ENCODE measurements around the gene KNOP1. TPM values are rescaled to one million over a fixed set of nuclear protein-coding genes. Genes with fewer than 3 reads are reported as not detected.

Gene KNOP1
- total RNA-seq, 6 experiments from 2014 or later, result 3.4 to 9.4 (median 7.3) TPM

DNA sequence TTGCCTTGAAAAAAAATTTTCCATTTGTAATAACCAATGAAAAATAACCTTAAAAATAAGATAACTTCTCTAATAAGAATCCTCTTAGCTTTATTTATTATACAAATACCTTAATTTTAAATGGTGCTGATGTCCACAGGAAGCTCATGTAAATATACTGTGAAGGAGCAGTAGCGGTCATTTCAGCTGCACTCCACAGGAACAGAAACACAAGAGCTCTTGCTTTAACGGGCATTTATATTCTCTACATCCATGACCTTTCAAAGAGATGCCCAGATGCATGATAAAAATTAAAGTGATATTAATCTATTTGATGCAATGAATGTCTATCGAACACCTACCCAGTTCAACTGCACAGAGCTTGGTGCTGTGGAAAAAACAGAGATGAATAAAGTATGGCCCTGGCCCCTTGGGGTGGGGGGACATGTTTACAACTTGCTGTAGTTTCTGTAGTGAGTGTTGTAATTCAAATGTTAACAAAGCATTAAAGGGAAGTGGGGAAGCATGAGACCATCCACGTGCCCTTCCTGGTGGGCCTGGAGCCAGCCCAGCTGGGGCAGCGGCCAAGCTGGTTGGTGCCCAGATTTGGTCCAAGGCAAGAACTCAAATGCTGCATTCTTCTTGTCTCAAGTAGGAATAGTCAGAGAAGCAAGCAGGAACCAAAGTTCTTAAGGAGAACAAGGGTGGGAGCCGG, 48.0 kb upstream of the KNOP1 start:
- WGBS (ENCODE audit: insufficient coverage, low coverage, low lambda C conversion rate, missing lambda C conversion rate), result 74% methylated on average over 5 of the region's 6 CpGs
- intact Hi-C loops (cut with DNase I), result no loop called here
- H3K9me3 ChIP-seq, result no peaks in the 10 kb centered on the region
- DNase-seq (peak; percentile 45 to 65 (median 53)), ATAC-seq (peak; percentile 38 to 63 (median 56))
- H3K27ac ChIP-seq, result no peak overlapping the region
- H3K4me1 ChIP-seq, result no peaks in the 10 kb centered on the region
- no peaks in the 10 kb centered on the region for H3K27me3 ChIP-seq
- TF ChIP-seq, protein P1, sequence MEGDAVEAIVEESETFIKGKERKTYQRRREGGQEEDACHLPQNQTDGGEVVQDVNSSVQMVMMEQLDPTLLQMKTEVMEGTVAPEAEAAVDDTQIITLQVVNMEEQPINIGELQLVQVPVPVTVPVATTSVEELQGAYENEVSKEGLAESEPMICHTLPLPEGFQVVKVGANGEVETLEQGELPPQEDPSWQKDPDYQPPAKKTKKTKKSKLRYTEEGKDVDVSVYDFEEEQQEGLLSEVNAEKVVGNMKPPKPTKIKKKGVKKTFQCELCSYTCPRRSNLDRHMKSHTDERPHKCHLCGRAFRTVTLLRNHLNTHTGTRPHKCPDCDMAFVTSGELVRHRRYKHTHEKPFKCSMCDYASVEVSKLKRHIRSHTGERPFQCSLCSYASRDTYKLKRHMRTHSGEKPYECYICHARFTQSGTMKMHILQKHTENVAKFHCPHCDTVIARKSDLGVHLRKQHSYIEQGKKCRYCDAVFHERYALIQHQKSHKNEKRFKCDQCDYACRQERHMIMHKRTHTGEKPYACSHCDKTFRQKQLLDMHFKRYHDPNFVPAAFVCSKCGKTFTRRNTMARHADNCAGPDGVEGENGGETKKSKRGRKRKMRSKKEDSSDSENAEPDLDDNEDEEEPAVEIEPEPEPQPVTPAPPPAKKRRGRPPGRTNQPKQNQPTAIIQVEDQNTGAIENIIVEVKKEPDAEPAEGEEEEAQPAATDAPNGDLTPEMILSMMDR (IDR thresholded peaks at IDR 0.05), result no peak
- no peak for TF ChIP-seq POLR2A (IDR thresholded peaks at IDR 0.05)
- no peak overlapping the region for H3K4me3 ChIP-seq
- no peaks in the 10 kb centered on the region for H3K36me3 ChIP-seq

DNA sequence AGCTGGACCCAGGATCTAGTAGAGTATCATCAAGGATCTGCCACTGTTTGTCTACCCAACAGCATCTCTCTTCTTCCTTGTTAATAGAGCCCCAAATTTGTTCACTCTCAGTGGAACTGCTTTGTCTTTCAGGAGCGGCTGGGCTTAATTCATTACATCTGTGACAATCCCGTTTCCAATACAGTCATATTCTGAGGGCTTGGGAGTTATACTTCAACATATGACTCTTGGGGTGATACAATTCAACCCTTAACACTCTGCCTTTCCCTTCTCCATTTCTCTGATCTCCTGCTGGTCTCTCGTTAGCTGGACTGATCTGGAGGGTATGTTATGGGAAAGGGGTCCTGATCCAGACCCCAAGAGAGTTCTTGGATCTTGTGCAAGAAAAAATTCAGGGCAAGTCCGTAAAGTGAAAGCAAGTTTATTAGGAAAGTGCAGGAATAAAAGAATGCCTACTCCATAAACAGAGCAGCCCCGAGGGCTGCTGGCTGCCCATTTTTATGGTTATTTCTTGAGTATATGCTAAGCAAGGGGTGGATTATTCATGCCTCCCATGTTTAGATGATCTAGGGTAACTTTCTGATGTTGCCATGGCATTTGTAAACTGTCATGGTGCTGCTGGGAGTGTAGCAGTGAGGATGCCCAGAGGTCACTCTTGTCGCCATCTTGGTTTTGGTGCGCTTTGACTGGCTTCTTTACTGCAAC, 42.5 kb upstream of the KNOP1 start:
- DNase-seq (no peak), ATAC-seq (no peak)
- Histone ChIP-seq H3K27me3 (no peaks in the 10 kb centered on the region), H3K27ac (no peak overlapping the region), H3K36me3 (no peaks in the 10 kb centered on the region), H3K4me3 (no peak overlapping the region), H3K9me3 (no peaks in the 10 kb centered on the region), H3K4me1 (no peaks in the 10 kb centered on the region)
- 88% methylated on average over 7 of the region's 7 CpGs for WGBS (ENCODE audit: insufficient coverage, low coverage, low lambda C conversion rate, missing lambda C conversion rate)
- no peak for TF ChIP-seq POLR2A (IDR thresholded peaks at IDR 0.05)
- TF ChIP-seq, protein P1 (IDR thresholded peaks at IDR 0.05), result no peak
- intact Hi-C loops (cut with DNase I), result no loop called here

DNA sequence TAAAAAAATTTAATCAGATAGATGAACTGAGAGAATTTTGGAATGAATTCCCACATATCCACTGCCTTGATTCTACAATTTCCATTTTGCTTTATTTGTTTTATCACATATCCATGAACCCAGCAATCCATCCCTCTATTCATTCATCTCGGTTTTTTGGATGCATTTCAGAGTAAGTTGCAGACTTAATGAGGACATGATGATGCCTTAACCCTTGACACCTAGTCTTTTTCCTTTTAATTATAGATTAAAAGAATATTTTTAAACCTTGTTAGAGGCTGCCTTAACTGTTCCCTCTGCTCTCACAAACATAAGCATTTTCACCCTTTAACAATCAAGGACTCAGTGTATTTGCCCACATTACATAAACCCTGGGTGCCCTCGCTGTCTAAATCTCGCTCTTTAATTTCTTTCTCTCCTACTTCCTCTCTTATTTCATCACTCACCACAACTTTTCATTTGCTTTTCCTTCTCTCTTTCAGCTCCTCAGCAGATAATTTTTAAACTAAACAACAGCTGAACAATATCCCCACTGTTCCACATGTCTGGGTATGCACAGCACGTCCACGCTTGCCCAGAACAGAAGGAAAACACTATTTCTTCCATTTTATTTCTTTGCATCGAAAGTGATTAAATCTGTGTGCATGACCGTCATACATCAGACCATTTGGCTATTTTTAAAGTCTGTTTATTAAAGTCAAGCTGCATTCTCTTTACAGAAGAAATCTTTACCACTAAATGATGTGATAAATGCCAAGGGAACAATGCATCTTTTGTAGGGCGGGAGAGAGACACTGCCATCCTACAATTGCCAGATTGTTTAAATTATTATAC, 40.0 kb upstream of the KNOP1 start:
- H3K4me1 ChIP-seq, result no peaks in the 10 kb centered on the region
- no peaks in the 10 kb centered on the region for H3K36me3 ChIP-seq
- WGBS (ENCODE audit: insufficient coverage, low coverage, low lambda C conversion rate, missing lambda C conversion rate), result 54% methylated on average over 8 of the region's 8 CpGs
- no peak overlapping the region for H3K4me3 ChIP-seq
- no peak for DNase-seq
- intact Hi-C loops (cut with DNase I), result no loop called here
- H3K27ac ChIP-seq, result no peak overlapping the region
- TF ChIP-seq POLR2A (IDR thresholded peaks at IDR 0.05), result no peak
- TF ChIP-seq, protein P1 (IDR thresholded peaks at IDR 0.05), result no peak
- H3K9me3 ChIP-seq, result no peaks in the 10 kb centered on the region
- H3K27me3 ChIP-seq, result no peaks in the 10 kb centered on the region
- no peak for ATAC-seq

DNA sequence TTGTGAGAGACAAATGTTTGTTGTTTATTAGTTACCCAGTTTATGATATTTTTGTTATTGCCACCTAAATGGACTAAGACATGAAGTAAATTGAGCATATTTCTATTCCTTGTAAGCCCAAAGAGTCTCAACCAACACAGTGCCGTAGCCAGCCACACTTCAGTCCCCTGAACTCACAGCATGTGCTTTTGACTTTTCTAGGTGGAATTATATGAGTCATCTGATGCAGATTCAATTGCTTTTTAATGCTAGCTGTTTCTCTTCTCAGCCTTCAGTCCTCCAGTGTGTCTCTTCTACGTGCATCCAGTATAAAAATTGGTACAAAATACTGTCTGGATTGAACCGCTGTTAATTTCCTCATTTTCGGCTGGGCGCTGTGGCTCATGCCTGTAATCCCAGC, 39.0 kb upstream of the KNOP1 start:
- intact Hi-C loops (cut with DNase I), result no loop called here
- H3K36me3 ChIP-seq, result no peaks in the 10 kb centered on the region
- no peak for DNase-seq
- TF ChIP-seq, protein P1 (IDR thresholded peaks at IDR 0.05), result no peak
- no peak for TF ChIP-seq POLR2A (IDR thresholded peaks at IDR 0.05)
- H3K4me3 ChIP-seq, result no peak overlapping the region
- H3K4me1 ChIP-seq, result no peaks in the 10 kb centered on the region
- H3K27ac ChIP-seq, result no peak overlapping the region
- WGBS (ENCODE audit: insufficient coverage, low coverage, low lambda C conversion rate, missing lambda C conversion rate), result 94% methylated on average over 5 of the region's 5 CpGs
- no peaks in the 10 kb centered on the region for H3K9me3 ChIP-seq
- no peak for ATAC-seq
- no peaks in the 10 kb centered on the region for H3K27me3 ChIP-seq

All from right lobe of liver (tissue), 6 donors.